ENCODE results near the gene TCL1B. TPM values are rescaled to one million over a fixed set of nuclear protein-coding genes. Genes with fewer than 3 reads are reported as not detected.
"Not testable (repeated sequence)": the region's sequence is repeated elsewhere in the genome, so short reads cannot be mapped to it uniquely, and the experiment has no call there.

Gene TCL1B
- total RNA-seq, 1 donor from 2014 or later = not detected

GRCh38 chr14:95722525-95723190, 36.4 kb downstream of the TCL1B start:
- no peak for DNase-seq (ENCODE audit: low spot score)
- Mint-ChIP-seq H3K27ac (ENCODE audit: unreplicated experiment) (no peak overlapping the region), H3K36me3 (ENCODE audit: low read depth) (no peaks in the 10 kb centered on the region), H3K4me3 (ENCODE audit: unreplicated experiment) (no peak overlapping the region), H3K9me3 (ENCODE audit: low read depth) (peaks cover 15% of the 10 kb centered on the region), H3K27me3 (ENCODE audit: low read depth) (peaks cover 27% of the 10 kb centered on the region), H3K4me1 (ENCODE audit: low read depth) (no peaks in the 10 kb centered on the region)
- no peak for TF ChIP-seq CTCF (IDR thresholded peaks at IDR 0.05)

- no peaks in the 10 kb centered on the region for H3K4me1 Mint-ChIP-seq (ENCODE audit: low read depth)
- H3K27me3 Mint-ChIP-seq (ENCODE audit: low read depth) = peaks cover 21% of the 10 kb centered on the region
- no peak overlapping the region for H3K4me3 Mint-ChIP-seq (ENCODE audit: unreplicated experiment)
- no peaks in the 10 kb centered on the region for H3K36me3 Mint-ChIP-seq (ENCODE audit: low read depth)
- DNase-seq (ENCODE audit: low spot score) = no peak
- H3K27ac Mint-ChIP-seq (ENCODE audit: unreplicated experiment) = no peak overlapping the region
- TF ChIP-seq CTCF (IDR thresholded peaks at IDR 0.05) = no peak
- peaks cover 15% of the 10 kb centered on the region for H3K9me3 Mint-ChIP-seq (ENCODE audit: low read depth)
Observed at GRCh38 chr14:95725685-95726336, 39.6 kb downstream of the TCL1B start.

GRCh38 chr14:95727056-95727700, 41.0 kb downstream of the TCL1B start:
- H3K36me3 Mint-ChIP-seq (ENCODE audit: low read depth) = no peaks in the 10 kb centered on the region
- no peak for DNase-seq (ENCODE audit: low spot score)
- H3K9me3 Mint-ChIP-seq (ENCODE audit: low read depth) = peaks cover 10% of the 10 kb centered on the region
- no peak for TF ChIP-seq CTCF (IDR thresholded peaks at IDR 0.05)
- H3K4me3 Mint-ChIP-seq (ENCODE audit: unreplicated experiment) = no peak overlapping the region
- H3K27ac Mint-ChIP-seq (ENCODE audit: unreplicated experiment) = no peak overlapping the region
- H3K4me1 Mint-ChIP-seq (ENCODE audit: low read depth) = no peaks in the 10 kb centered on the region
- H3K27me3 Mint-ChIP-seq (ENCODE audit: low read depth) = peaks cover 19% of the 10 kb centered on the region

GRCh38 chr14:95729402-95730028, 43.3 kb downstream of the TCL1B start:
- not testable (repeated sequence) for H3K9me3 Mint-ChIP-seq (ENCODE audit: low read depth)

GRCh38 chr14:95730126-95730525, 43.9 kb downstream of the TCL1B start:
- no peak overlapping the region for H3K4me3 Mint-ChIP-seq (ENCODE audit: unreplicated experiment)
- peaks cover 33% of the 10 kb centered on the region for H3K27me3 Mint-ChIP-seq (ENCODE audit: low read depth)
- H3K36me3 Mint-ChIP-seq (ENCODE audit: low read depth) = no peaks in the 10 kb centered on the region
- TF ChIP-seq CTCF (IDR thresholded peaks at IDR 0.05) = no peak
- no peak overlapping the region for H3K27ac Mint-ChIP-seq (ENCODE audit: unreplicated experiment)
- no peaks in the 10 kb centered on the region for H3K9me3 Mint-ChIP-seq (ENCODE audit: low read depth)
- H3K4me1 Mint-ChIP-seq (ENCODE audit: low read depth) = no peaks in the 10 kb centered on the region
- DNase-seq (ENCODE audit: low spot score) = no peak

More at GRCh38 chr14:95729402-95730028, 43.3 kb downstream of the TCL1B start:
- not testable (repeated sequence) for H3K4me3 Mint-ChIP-seq (ENCODE audit: unreplicated experiment); DNase-seq (ENCODE audit: low spot score); H3K36me3 Mint-ChIP-seq (ENCODE audit: low read depth); H3K4me1 Mint-ChIP-seq (ENCODE audit: low read depth); H3K27ac Mint-ChIP-seq (ENCODE audit: unreplicated experiment)
- peaks cover 30% of the 10 kb centered on the region for H3K27me3 Mint-ChIP-seq (ENCODE audit: low read depth)
